ENCODE results near the gene PAPPA. TPM values are rescaled to one million over a fixed set of nuclear protein-coding genes. Genes with fewer than 3 reads are reported as not detected.

The PAPPA gene
- total and polyA plus RNA-seq, 12 donors, result 0.22 to 23.9 (median 5.7) TPM

- Histone ChIP-seq H3K4me3 (no peak overlapping the region), H3K4me1 (replicated peaks in 1 of 2) (no peaks in the 10 kb centered on the region), H3K36me3 (replicated peaks in 1 of 2) (no peaks in the 10 kb centered on the region), H3K27ac (no peak overlapping the region), H3K27me3 (no peaks in the 10 kb centered on the region), H3K9me3 (replicated peaks in 1 of 3) (no peaks in the 10 kb centered on the region)
- TF ChIP-seq CTCF (IDR thresholded peaks at IDR 0.05), result no peak
- no peak for TF ChIP-seq POLR2A (IDR thresholded peaks at IDR 0.05)
- intact Hi-C loops (cut with DNase I), result no loop called here
- no peak for DNase-seq
- WGBS, 4 donors, result 68 to 97% (median 84%) methylated on average over 3 of the region's 3 CpGs
Measured at GRCh38 chr9:116419181-116419580, 265.6 kb downstream of the PAPPA start.

DNA sequence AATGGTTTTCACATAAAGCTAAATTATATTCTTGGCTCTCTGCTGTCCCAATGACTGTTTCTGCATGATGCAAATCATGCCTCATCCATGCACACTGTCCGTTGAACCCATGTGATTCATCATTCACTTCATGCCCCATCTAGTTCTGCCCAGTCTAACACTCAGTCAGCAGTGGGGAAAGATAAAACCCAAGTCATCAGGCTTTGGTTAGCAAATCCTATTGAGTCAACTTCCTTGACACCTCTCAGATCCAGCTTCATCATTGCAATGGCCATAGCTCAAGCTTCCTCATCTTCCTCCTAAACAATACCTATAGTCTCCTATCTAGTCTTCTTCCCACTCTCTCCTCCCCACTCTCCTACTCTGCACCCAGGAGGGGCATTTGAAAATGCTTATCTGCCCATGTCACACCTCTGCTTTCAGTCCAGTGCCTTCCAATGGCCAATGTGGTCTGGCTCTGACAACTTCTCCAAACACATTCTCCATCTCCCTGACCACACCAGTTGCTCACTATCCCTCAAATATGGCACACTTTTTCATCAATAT is 267.5 kb downstream of the PAPPA start:
- H3K4me3 ChIP-seq, result no peak overlapping the region
- no peak overlapping the region for H3K27ac ChIP-seq
- no peaks in the 10 kb centered on the region for H3K27me3 ChIP-seq
- no peak for DNase-seq
- 80 to 88% (median 84%) methylated on average over 1 of the region's 1 CpG for WGBS, 4 donors
- no peaks in the 10 kb centered on the region for H3K36me3 ChIP-seq (replicated peaks in 1 of 2)
- no peak for TF ChIP-seq CTCF (IDR thresholded peaks at IDR 0.05)
- no peaks in the 10 kb centered on the region for H3K9me3 ChIP-seq (replicated peaks in 1 of 3)
- H3K4me1 ChIP-seq (replicated peaks in 1 of 2), result no peaks in the 10 kb centered on the region
- intact Hi-C loops (cut with DNase I), result no loop called here

DNA sequence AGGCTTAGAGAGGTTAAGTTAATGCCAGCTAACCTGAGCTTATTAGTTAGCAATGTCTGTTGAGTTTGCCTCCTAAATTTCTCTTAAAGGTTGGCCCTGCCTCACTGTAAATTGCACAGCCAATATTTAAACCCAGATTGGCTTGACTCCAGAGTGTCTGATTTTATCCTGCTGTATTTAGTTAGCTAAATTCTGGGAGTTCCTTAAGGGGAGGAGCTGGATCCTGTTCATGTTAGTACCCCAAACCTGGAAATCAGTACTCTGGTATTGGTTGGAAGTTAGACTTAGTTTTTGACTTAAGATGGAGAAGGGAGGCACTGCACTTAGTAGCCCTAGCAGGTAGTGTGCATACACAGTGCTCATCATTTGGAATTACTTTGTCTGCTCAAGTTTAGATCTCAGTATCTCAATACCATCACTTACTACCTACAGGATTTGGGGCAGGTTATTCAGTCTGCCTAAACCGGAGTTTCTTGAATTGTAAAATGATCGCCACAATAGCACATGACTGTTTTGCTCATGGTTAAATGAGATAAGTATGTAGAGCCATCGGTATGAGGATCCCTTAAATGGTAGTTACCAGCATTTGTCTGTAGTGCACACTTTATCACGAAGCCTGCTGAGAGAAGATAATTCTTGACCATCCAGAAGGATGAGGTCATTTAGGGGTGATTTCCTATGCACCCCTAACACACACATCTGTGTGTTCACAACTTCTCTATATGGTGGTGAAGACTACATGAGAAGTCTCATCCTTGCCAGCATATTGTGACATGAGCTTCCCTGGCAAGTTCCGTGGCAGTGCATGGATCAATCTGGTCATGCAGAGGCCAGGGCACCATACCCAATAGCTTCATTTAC is 268.8 kb downstream of the PAPPA start:
- intact Hi-C loops (cut with DNase I), result no loop called here
- H3K4me1 ChIP-seq (replicated peaks in 1 of 2), result no peaks in the 10 kb centered on the region
- WGBS, 4 donors, result 92 to 94% (median 94%) methylated on average over 5 of the region's 5 CpGs
- H3K27me3 ChIP-seq, result no peaks in the 10 kb centered on the region
- H3K27ac ChIP-seq, result no peak overlapping the region
- no peaks in the 10 kb centered on the region for H3K36me3 ChIP-seq (replicated peaks in 1 of 2)
- H3K4me3 ChIP-seq, result no peak overlapping the region
- DNase-seq, result no peak
- TF ChIP-seq CTCF (IDR thresholded peaks at IDR 0.05) (no peak), POLR2A (IDR thresholded peaks at IDR 0.05) (no peak)
- H3K9me3 ChIP-seq (replicated peaks in 1 of 3), result no peaks in the 10 kb centered on the region

GRCh38 chr9:116423149-116423548 is 269.6 kb downstream of the PAPPA start:
- Histone ChIP-seq H3K27ac (no peak overlapping the region), H3K4me1 (replicated peaks in 1 of 2) (no peaks in the 10 kb centered on the region), H3K36me3 (replicated peaks in 1 of 2) (no peaks in the 10 kb centered on the region), H3K4me3 (no peak overlapping the region), H3K27me3 (no peaks in the 10 kb centered on the region), H3K9me3 (replicated peaks in 1 of 3) (no peaks in the 10 kb centered on the region)
- no peak for DNase-seq
- WGBS, 4 donors, result 83 to 100% (median 91%) methylated on average over 1 of the region's 1 CpG
- no peak for TF ChIP-seq CTCF (IDR thresholded peaks at IDR 0.05)
- TF ChIP-seq POLR2A (IDR thresholded peaks at IDR 0.05), result no peak
- intact Hi-C loops (cut with DNase I), result no loop called here

Data from adrenal gland (tissue), 12 donors.